ENCODE results near the gene VPS51.

- TF ChIP-seq MAX (IDR thresholded peaks at IDR 0.05; ENCODE audit: low read depth, low read length) (no peak), CTCF (IDR thresholded peaks at IDR 0.05; ENCODE audit: low read depth, low read length) (no peak)
These were observed 32.5 kb upstream of the VPS51 start for GRCh38 chr11:65063532-65063931.

Measured in NB4 (cell line).